Nephron (organoid): Measurements from ENCODE around the gene PPM1B.

ENCODE experiments used
- H3K27ac Mint-ChIP-seq, 3 experiments: 2 replicates each; pipeline ENCODE4 v1.8.0; 2020; ENCODE audit warnings: mixed read lengths in 3 of 3, mild to moderate bottlenecking in 2 of 3, moderate library complexity in 1 of 3
- H3K27me3 Mint-ChIP-seq: 2 replicates; pipeline ENCODE4 v1.8.0; 2021; ENCODE audit warnings: low read depth, mild to moderate bottlenecking, moderate library complexity, mixed read lengths
- H3K36me3 Mint-ChIP-seq: 2 replicates; pipeline ENCODE4 v1.8.0; 2020; ENCODE audit warnings: low read depth, mixed read lengths
- H3K4me1 Mint-ChIP-seq: 2 replicates; pipeline ENCODE4 v1.8.0; 2020; ENCODE audit warnings: mixed read lengths
- H3K4me3 Mint-ChIP-seq, 3 experiments: 2 replicates each; pipeline ENCODE4 v1.8.0; 2020; ENCODE audit warnings: mild to moderate bottlenecking in 3 of 3, mixed read lengths in 3 of 3, moderate library complexity in 2 of 3
- H3K9me3 Mint-ChIP-seq: 2 replicates; pipeline ENCODE4 v1.8.0; 2020; ENCODE audit warnings: mixed read lengths
- CTCF ChIP-seq, 3 experiments: fragments of 200-600 bp; sonication (generic); IDR thresholded peaks; one replicate each; pipeline ENCODE4 v1.5.0; 2021; ENCODE audit warnings: antibody characterized with exemption in 3 of 3; ENCODE audit not compliant: unreplicated experiment in 3 of 3

The PPM1B gene

GRCh38 chr2:44164617-44165016 is 4.1 kb upstream of the PPM1B start:
- H3K9me3 Mint-ChIP-seq: peaks cover 12% of the 10 kb centered on the region
- no peak for TF ChIP-seq CTCF (IDR thresholded peaks at IDR 0.05; ENCODE audit: unreplicated experiment in 3 of 3)
- H3K36me3 Mint-ChIP-seq: peaks cover 5% of the 10 kb centered on the region
- H3K4me3 Mint-ChIP-seq: no peak overlapping the region
- no peak overlapping the region for H3K27ac Mint-ChIP-seq
- no peaks in the 10 kb centered on the region for H3K4me1 Mint-ChIP-seq
- H3K27me3 Mint-ChIP-seq: no peaks in the 10 kb centered on the region

- H3K27ac Mint-ChIP-seq: no peak overlapping the region
- no peaks in the 10 kb centered on the region for H3K27me3 Mint-ChIP-seq
- H3K4me1 Mint-ChIP-seq: peaks cover 11% of the 10 kb centered on the region
- H3K36me3 Mint-ChIP-seq: peaks cover 5% of the 10 kb centered on the region
- TF ChIP-seq CTCF (IDR thresholded peaks at IDR 0.05; ENCODE audit: unreplicated experiment in 3 of 3): no peak
- H3K9me3 Mint-ChIP-seq: peaks cover 9% of the 10 kb centered on the region
- no peak overlapping the region for H3K4me3 Mint-ChIP-seq
Observed at GRCh38 chr2:44166096-44166495, 2.6 kb upstream of the PPM1B start.

GRCh38 chr2:44167311-44167907 is 1.3 kb upstream of the PPM1B start:
- Mint-ChIP-seq H3K9me3 (peaks cover 9% of the 10 kb centered on the region), H3K4me3 (peak overlapping the region; percentile 96 to 100 (median 99)), H3K36me3 (peaks cover 5% of the 10 kb centered on the region), H3K27me3 (no peaks in the 10 kb centered on the region), H3K4me1 (peaks cover 14% of the 10 kb centered on the region), H3K27ac (peak overlapping the region; percentile 93 to 98 (median 98))
- no peak for TF ChIP-seq CTCF (IDR thresholded peaks at IDR 0.05; ENCODE audit: unreplicated experiment in 3 of 3)

GRCh38 chr2:44167908-44168680 is 581 bp upstream of the PPM1B start:
- TF ChIP-seq CTCF (IDR thresholded peaks at IDR 0.05; ENCODE audit: unreplicated experiment in 3 of 3): no peak
- Mint-ChIP-seq H3K27me3 (no peaks in the 10 kb centered on the region), H3K27ac (peak overlapping the region; percentile 93 to 98 (median 98)), H3K36me3 (peaks cover 5% of the 10 kb centered on the region), H3K4me3 (peak overlapping the region; percentile 96 to 100 (median 99)), H3K4me1 (peaks cover 14% of the 10 kb centered on the region), H3K9me3 (peaks cover 9% of the 10 kb centered on the region)

- peaks cover 9% of the 10 kb centered on the region for H3K9me3 Mint-ChIP-seq
- peaks cover 5% of the 10 kb centered on the region for H3K36me3 Mint-ChIP-seq
- H3K4me1 Mint-ChIP-seq: peaks cover 14% of the 10 kb centered on the region
- no peak for TF ChIP-seq CTCF (IDR thresholded peaks at IDR 0.05; ENCODE audit: unreplicated experiment in 3 of 3)
- peak overlapping the region; percentile 96 to 100 (median 99) for H3K4me3 Mint-ChIP-seq
- H3K27ac Mint-ChIP-seq: peak overlapping the region; percentile 93 to 98 (median 98)
- no peaks in the 10 kb centered on the region for H3K27me3 Mint-ChIP-seq
Observed at GRCh38 chr2:44169155-44169898, 652 bp downstream of the PPM1B start.
